GM18861 (cell line): ENCODE measurements around the gene FUT8.
A peak's percentile ranks its signal among the peaks of the same experiment; 100 is the strongest.
"Not testable (repeated sequence)": the region's sequence is repeated elsewhere in the genome, so short reads cannot be mapped to it uniquely, and the experiment has no call there.

Experiments used
- ATAC-seq: cut with Tn5 transposase; IDR thresholded peaks from one replicate; pipeline ENCODE4 v1.9.1; 2021; ENCODE audit not compliant: unreplicated experiment

Gene FUT8

DNA sequence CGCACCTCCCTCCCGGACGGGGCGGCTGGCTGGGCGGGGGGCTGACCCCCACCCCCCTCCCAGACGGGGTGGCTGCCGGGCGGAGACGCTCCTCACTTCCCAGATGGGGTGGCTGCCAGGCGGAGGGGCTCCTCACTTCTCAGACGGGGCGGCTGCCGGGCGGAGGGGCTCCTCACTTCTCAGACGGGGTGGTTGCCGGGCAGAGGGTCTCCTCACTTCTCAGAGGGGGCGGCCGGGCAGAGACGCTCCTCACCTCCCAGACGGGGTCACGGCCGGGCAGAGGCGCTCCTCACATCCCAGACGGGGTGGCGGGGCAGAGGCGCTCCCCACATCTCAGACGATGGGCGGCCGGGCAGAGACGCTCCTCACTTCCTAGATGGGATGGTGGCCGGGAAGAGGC is 280.0 kb downstream of the FUT8 start:
- ATAC-seq, result not testable (repeated sequence)

- no peak for ATAC-seq
Measured at GRCh38 chr14:65696801-65697200, 284.3 kb downstream of the FUT8 start.

GRCh38 chr14:65703521-65703920 is 291.0 kb downstream of the FUT8 start:
- no peak for ATAC-seq

- ATAC-seq, result no peak
Measured at GRCh38 chr14:65703996-65704395, 291.5 kb downstream of the FUT8 start.

GRCh38 chr14:65704437-65704836 is 291.9 kb downstream of the FUT8 start:
- ATAC-seq, result no peak

DNA sequence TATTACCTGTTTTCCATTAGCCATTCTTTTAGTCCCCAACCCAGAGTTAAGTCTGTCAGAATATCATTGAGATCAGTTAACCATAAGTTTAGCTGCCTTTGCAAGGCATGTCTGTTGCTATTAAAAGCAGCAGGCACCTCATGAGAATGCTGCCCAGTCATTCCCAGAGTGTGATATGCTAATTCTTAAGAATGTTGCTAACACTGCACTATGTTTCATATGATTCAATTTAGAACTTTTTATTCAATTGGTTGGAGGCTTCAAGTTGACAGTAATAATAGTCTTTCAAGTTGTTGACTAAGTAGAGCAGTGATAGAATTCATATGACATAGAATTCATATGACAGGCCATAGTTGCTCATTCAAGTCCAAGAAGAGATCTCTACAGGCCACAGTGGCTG is 292.3 kb downstream of the FUT8 start:
- ATAC-seq, result peak; percentile 64

DNA sequence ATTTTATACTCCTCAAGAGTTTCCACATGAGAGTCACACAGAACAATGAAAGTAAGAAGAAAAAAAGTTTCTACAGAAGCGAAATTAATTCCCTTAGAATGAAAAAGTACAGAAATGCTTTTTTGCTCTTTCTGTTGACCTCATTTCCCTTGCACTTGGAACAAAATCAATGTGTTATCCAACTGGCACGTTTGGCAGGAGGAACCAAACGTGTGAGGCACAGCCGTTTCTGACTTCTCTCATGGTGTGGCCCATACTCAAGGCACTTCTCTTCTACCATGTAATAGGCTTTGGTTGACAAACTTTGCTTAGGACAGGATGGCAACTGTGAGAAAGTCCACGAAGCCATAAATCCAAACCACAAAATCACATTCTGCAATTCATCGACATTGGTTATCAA is 297.0 kb downstream of the FUT8 start:
- ATAC-seq, result no peak

- ATAC-seq, result not testable (repeated sequence)
Measured at GRCh38 chr14:65716813-65717212, 304.3 kb downstream of the FUT8 start.

DNA sequence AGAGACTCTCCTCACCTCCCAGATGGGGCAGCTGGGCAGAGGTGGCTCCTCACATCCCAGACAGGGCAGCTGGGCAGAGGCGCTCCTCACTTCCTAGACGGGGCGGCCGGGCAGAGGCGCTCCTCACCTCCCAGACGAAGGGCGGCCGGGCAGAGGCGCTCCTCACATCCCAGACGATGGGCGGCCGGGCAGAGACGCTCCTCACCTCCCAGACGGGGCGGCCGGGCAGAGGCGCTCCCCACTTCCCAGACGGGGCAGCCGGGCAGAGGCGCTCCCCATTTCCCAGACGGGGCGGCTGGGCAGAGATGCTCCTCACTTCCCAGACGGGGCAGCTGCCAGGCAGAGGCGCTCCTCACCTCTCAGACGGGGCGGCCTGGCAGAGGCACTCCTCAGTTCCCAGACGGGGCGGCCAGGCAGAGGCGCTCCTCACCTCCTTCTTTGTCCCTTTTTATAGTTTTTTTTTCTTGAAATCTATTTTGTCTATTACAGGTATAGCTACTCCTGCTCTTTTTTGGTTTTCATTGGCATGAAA is 304.9 kb downstream of the FUT8 start:
- ATAC-seq, result not testable (repeated sequence)

DNA sequence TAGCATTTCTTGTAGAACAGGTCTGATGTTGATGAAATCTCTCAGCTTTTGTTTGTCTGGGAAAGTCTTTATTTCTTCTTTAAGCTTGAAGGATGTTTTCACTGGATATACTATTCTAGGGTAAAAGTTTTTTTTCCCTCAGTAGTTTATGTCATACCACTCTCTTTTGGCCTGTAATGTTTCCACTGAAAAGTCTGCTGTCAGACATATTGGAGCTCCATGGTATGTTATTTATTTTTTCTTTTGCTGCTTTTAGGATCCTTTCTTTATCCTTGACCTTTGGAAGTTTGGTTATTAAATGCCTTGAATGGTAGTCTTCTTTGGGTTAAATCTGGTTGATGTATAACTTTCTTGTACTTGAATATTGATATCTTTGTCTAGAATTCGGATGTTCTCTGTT is 306.1 kb downstream of the FUT8 start:
- ATAC-seq, result no peak

- no peak for ATAC-seq
Measured at GRCh38 chr14:65720171-65720570, 307.6 kb downstream of the FUT8 start.

- no peak for ATAC-seq
Measured at GRCh38 chr14:65720743-65721142, 308.2 kb downstream of the FUT8 start.

DNA sequence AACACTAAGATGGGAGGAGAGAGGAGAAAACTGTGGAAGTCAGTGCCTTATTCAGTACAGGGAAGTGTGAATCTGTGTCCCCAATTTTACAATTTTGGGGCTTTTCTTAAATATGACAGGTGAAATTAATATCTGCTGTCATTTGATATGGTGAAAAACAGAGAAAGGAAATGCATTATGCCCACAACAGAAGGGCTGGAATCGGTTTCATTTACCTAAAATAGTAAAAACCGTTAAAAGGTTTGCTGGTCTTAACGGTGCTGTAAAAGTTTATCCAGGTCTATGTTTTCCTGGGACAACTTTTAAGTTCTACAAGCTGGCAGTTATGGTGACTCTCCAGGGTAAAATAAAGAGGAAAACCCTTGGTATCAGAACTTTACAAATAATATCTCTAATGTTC is 310.8 kb downstream of the FUT8 start:
- no peak for ATAC-seq

- no peak for ATAC-seq
Measured at GRCh38 chr14:65728604-65729003, 316.1 kb downstream of the FUT8 start.

DNA sequence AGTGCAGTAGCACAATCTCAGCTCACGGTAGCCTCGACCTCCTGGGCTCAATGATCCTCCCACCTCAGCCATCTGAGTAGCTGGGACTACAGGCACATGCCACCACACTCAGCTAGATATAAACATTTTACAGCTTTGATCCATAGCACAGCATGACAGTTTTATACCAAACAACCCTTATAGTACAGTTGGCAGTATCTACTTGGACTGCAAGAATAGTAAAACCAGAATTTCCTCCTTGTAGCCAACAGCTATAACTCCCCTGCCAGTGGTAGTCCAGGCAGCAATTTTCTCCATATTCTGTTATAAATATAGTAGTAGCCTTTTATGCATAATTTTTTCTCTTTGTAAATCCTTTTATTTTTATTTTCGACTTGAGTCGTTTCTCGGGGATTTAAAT is 317.0 kb downstream of the FUT8 start:
- ATAC-seq, result no peak

GRCh38 chr14:65731933-65732506 is 319.5 kb downstream of the FUT8 start:
- peak; percentile 96 for ATAC-seq

DNA sequence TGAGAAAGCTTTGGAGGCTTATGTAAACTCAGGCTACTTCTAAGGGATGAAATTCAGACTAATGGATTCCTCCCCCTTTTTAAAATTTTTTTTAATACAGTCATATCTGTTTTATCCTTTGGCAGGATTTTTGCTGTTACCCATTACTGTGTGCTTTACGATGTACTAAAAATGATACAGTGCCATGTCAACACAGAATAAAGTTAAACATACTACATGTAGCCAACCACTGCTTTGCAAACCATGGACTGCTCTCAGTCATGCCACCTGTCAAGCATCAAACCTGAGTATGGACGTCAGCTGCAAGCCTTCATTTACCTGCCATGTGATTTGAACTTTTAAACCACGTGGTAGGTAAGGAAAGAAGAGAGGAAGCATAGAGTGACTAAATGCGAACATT is 325.8 kb downstream of the FUT8 start:
- no peak for ATAC-seq

DNA sequence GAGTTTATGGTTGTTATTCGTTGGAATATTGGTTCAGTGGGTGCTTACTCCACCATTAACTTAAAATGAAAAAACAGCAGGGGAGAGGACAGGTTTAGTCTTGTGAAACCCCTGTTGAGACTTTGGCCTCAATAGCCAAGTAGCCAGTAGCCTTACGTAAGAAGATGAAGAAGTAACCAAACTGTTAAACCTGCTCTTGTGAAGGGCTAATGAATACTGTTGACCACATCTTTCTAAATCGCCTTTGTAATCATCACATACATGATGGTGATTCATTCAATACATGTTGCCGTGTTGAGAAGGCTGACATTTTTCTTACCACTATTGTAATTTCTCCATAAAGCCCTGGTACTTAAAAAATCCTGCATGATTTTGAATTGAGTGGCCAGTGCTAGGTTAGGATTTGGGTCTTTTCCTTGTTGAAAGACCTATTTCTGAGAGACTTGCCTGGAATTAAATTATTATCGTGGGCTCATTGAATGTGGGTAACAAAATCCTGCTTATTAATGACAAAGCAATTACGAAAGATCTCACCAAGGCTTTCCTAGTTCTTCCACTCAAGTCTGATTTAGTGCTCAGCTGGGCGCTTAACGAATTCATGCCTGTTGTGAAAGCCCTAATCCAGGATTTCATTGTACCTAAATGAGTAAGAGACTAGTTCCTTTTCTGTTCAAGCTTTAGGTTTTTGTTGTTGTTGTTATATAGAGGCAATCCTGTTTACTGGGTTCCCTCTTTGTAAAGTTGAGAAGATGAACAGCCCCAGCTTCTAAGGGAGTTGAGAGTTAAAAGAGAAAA is 333.1 kb downstream of the FUT8 start:
- no peak for ATAC-seq

DNA sequence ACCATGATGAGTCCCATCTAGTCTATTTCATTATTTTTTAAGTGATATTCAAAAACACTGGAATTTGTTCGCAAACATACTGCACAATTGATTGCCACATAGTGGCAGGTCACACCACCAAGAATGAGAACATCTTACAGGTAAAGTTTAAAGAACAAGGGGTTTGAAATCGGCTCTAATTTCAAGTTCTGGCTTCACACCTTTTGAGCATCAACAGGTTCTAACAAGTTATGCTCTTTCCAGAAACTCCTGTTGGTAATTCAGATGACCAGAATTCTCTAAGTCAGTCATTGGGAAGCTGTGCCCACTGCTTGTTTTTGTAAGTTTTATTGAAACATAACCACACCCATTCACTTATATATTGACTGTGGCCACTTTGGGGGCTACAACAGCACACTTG is 336.3 kb downstream of the FUT8 start:
- ATAC-seq, result no peak

- no peak for ATAC-seq
Measured at GRCh38 chr14:65749287-65749686, 336.8 kb downstream of the FUT8 start.

GRCh38 chr14:65750906-65751305 is 338.4 kb downstream of the FUT8 start:
- no peak for ATAC-seq

GRCh38 chr14:65751510-65751909 is 339.0 kb downstream of the FUT8 start:
- ATAC-seq, result no peak

DNA sequence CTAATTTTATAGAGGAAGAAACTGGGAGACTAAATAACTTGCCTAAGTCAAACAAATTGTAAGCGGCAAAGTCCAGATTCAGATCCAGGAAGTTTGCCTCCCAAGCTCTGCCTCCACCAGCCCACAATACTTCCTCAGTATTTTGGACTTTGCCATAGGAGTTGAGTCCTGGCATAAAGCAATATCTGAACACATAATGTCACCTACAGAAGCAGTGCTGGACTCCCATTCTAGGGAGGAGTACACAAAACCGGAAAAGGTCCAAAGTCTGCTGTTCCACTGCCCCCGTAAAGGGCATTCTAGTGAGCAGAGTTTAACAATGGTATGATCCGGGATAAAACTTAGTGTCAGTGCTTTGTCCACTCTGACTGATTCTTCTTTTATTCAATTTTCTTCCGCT is 340.5 kb downstream of the FUT8 start:
- no peak for ATAC-seq
